Stimulated activated memory B cell treated with anti-CD40 and anti-IgM and Interleukin-4, amounts not matched to agents 10 μg/mL and 1 μg/mL and 100 μg/mL, for 72 hours (primary cell): Measurements from ENCODE around the gene SUSD3.

ENCODE experiments used
- ATAC-seq: fragments of 150-1000 bp; cut with Tn5 transposase; 2 replicates; pipeline ENCODE4 v1.10.0; 2021
- H3K27ac Mint-ChIP-seq: one replicate; pipeline ENCODE4 v1.8.0; 2022; ENCODE audit warnings: mild to moderate bottlenecking, mixed read lengths
- H3K27me3 Mint-ChIP-seq: one replicate; pipeline ENCODE4 v1.8.0; 2022; ENCODE audit warnings: mixed read lengths
- H3K36me3 Mint-ChIP-seq: one replicate; pipeline ENCODE4 v1.8.0; 2022; ENCODE audit warnings: mixed read lengths
- H3K4me1 Mint-ChIP-seq: one replicate; pipeline ENCODE4 v1.8.0; 2022; ENCODE audit warnings: mixed read lengths
- H3K4me3 Mint-ChIP-seq: one replicate; pipeline ENCODE4 v1.8.0; 2022; ENCODE audit warnings: mild to moderate bottlenecking, moderate library complexity, mixed read lengths
- H3K9me3 Mint-ChIP-seq: one replicate; pipeline ENCODE4 v1.8.0; 2022; ENCODE audit warnings: mixed read lengths

Gene SUSD3

DNA sequence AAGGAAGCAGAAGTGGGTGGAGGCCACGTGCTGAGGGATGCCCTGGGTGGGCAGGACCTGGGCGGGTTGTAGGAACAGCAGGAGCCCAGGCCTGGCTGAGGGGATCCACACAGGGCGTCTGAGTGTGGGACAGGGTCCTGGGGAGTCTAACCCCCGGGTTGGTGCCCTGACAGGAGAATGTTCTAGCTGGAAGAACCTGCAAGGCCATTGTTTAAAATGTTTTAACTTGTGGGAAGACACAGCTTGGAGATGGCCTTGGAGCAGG lies 33.9 kb upstream of the SUSD3 start:
- Mint-ChIP-seq H3K4me3 (no peak overlapping the region), H3K27ac (peak overlapping the region; percentile 59), H3K36me3 (peaks cover 49% of the 10 kb centered on the region), H3K9me3 (no peaks in the 10 kb centered on the region), H3K4me1 (peaks cover 55% of the 10 kb centered on the region), H3K27me3 (no peaks in the 10 kb centered on the region)
- no peak for ATAC-seq

DNA sequence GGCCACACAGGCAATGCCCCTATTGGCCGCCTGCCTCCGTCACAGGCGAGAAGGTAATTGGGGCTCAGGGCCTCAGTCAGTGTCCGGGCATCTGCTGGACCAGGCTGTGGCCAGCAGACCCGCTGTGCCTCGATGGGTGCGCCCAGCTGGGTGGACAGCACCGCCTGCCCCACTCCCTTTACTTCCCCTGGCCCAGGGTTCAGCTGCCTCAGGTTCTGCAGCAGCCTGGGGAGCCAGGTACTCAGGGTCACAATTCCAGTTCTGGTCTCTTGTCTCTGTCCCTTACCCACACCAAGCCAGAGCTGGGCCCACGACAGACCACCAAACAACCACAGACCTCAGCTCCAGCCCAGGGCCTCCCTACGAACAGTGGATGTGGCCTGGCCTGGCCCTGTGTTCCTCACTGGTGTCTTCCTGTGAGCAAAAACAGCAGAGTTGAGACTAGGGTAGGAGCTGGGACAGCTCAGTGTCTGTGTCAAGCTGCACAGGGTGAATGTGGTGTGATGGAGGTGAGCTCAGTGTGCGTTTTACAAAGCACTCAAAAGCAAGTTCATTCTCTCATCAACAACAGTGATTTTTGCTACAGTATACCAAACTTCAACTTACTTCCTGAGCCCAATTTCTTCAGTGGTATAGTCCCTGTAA lies 33.4 kb upstream of the SUSD3 start:
- H3K27me3 Mint-ChIP-seq: no peaks in the 10 kb centered on the region
- H3K36me3 Mint-ChIP-seq: peaks cover 51% of the 10 kb centered on the region
- peaks cover 57% of the 10 kb centered on the region for H3K4me1 Mint-ChIP-seq
- H3K4me3 Mint-ChIP-seq: no peak overlapping the region
- no peaks in the 10 kb centered on the region for H3K9me3 Mint-ChIP-seq
- peak overlapping the region; percentile 59 for H3K27ac Mint-ChIP-seq
- no peak for ATAC-seq

DNA sequence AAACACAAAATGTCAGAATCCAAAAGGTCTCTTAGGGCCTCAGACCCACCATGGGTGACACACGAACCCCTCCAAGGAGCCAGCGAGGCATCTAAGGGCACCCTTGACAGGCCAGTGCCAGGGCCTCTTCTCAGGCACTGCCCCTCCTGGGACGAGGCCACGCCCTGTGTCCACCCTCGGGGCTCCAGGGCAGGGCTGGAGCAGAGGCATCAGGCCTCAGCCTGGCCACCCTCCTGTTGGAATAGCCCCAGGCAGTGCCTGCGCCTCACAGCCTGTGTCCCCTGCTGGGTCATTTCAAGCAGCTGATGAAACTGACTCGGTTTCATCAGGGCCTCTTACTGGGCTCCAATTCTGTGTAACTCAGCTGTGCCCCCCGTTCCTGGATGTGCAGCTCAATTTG lies 32.8 kb upstream of the SUSD3 start:
- no peak for ATAC-seq
- H3K9me3 Mint-ChIP-seq: peaks cover 2% of the 10 kb centered on the region
- no peak overlapping the region for H3K4me3 Mint-ChIP-seq
- H3K4me1 Mint-ChIP-seq: peaks cover 60% of the 10 kb centered on the region
- peak overlapping the region; percentile 59 for H3K27ac Mint-ChIP-seq
- H3K36me3 Mint-ChIP-seq: peaks cover 57% of the 10 kb centered on the region
- H3K27me3 Mint-ChIP-seq: no peaks in the 10 kb centered on the region

DNA sequence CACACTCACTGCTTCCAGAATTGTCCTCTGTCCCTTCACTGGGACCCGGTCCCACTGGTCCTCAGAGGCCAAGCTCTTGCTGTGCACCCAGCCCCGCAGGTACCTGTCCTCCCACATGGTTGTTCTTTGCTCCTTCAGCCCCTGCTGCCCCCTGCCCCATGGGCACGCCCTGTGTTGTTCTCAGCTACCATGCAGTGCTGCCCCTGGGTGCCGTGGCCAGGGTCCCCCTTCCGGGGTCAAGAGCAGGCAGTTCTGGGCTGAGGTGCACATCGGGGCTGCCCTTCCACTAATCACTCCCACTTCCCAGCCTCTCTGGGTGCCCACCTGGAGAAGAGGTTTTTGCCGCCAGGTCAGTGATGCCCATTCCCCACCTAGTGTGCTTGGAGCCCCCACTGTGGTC lies 31.9 kb upstream of the SUSD3 start:
- Mint-ChIP-seq H3K4me3 (no peak overlapping the region), H3K36me3 (peaks cover 65% of the 10 kb centered on the region), H3K27me3 (no peaks in the 10 kb centered on the region), H3K4me1 (peaks cover 68% of the 10 kb centered on the region), H3K27ac (peak overlapping the region; percentile 91), H3K9me3 (peaks cover 4% of the 10 kb centered on the region)
- ATAC-seq: no peak

DNA sequence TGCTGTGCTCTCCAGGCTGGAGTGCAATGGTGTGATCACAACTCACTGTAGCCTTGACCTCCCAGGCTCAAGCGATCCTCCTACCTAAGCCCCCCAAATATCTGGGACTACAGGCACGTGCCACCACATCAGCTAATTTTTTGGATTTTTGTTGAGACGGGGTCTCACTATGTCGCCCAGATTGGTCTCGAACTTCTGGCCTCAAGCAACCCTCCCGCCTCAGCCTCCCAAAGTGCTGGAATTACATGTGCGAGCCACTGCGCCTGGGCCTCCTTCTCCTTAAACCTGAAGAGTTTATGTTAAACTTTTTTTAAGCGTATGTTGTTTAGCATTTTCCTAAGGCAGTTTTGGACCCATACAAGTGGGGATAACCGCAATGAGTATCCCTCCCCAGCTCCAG lies 30.8 kb upstream of the SUSD3 start:
- Mint-ChIP-seq H3K4me1 (peaks cover 73% of the 10 kb centered on the region), H3K27ac (peak overlapping the region; percentile 91), H3K9me3 (peaks cover 4% of the 10 kb centered on the region), H3K27me3 (no peaks in the 10 kb centered on the region), H3K4me3 (no peak overlapping the region), H3K36me3 (peaks cover 66% of the 10 kb centered on the region)
- ATAC-seq: no peak

DNA sequence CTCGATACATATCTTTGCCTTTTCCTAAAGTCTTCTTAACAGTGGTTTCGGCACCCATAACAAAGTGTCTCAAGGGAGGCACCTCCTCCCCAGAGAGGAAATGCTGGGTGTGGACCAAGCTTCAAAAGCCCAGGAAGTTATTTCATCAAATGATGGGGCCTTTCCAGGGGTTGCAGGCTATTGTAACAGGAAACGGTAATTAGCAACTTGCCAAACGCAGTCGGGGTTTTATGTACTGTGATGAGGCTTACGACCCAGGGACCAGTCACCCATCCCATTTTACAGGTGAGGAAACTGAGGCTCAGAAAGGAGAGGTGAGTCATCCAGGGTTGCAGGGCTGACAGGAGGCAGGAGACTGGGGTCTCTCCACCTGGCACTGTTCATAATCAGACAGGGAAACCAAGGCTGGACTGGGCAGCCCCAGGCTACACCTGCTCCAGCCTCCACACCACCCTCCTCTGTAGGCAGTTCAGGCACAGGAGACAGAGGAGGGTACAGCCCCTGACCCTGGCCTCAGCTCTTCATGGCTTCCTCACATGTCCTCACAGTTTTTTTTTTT lies 30.0 kb upstream of the SUSD3 start:
- peak; percentile 84 for ATAC-seq
- Mint-ChIP-seq H3K4me1 (peaks cover 74% of the 10 kb centered on the region), H3K36me3 (peaks cover 66% of the 10 kb centered on the region)

DNA sequence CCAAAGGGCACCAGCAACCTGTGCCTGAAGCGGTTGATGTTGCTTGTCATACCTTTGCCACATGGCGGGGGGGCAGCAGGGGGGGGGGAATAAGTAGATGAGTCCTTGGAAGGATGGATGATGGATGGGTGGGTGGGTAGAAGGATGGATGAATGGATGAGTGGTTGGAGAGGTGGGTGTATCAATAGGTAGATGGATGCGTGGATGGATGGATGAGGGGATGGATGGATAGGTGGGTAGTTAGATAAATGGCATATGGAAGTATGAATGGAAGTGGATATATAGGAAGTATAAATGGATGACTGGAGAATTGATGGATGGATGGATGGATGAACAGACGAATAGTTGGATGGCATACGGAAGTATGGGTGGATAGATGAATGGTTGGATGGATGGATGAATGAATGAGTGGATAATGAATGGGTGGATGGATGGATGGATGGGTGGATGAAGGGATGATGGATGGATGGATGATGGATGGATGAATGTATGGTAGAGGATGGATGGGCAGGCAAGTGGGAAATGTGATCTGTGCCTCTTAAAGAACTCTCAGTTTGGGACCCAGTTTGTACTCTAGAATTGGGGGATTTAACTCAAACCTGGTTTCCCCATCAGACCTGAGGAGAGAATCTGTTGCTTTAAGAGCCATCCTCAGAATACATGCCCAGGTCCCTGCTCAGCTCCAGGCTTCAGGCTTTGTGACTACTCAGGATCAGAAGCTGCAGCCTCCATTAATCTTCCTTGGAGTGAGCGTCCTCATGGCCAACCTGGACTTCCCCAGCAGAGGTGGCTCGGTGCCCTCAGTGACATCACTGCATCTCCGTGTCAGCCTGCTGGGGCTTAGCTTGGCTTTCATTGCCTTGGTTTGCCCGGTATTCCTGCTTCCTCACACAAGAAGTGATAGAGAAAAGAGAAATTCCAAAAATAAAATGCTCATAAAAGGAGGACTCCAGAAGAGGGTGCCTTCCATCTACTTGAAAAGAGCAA lies 27.6 kb upstream of the SUSD3 start:
- no peak overlapping the region for H3K4me3 Mint-ChIP-seq

More for the DNA sequence above, 30.0 kb upstream of the SUSD3 start:
- peak overlapping the region; percentile 91 for H3K27ac Mint-ChIP-seq
- H3K9me3 Mint-ChIP-seq: peaks cover 4% of the 10 kb centered on the region
- H3K27me3 Mint-ChIP-seq: no peaks in the 10 kb centered on the region
- peak overlapping the region; percentile 63 for H3K4me3 Mint-ChIP-seq

DNA sequence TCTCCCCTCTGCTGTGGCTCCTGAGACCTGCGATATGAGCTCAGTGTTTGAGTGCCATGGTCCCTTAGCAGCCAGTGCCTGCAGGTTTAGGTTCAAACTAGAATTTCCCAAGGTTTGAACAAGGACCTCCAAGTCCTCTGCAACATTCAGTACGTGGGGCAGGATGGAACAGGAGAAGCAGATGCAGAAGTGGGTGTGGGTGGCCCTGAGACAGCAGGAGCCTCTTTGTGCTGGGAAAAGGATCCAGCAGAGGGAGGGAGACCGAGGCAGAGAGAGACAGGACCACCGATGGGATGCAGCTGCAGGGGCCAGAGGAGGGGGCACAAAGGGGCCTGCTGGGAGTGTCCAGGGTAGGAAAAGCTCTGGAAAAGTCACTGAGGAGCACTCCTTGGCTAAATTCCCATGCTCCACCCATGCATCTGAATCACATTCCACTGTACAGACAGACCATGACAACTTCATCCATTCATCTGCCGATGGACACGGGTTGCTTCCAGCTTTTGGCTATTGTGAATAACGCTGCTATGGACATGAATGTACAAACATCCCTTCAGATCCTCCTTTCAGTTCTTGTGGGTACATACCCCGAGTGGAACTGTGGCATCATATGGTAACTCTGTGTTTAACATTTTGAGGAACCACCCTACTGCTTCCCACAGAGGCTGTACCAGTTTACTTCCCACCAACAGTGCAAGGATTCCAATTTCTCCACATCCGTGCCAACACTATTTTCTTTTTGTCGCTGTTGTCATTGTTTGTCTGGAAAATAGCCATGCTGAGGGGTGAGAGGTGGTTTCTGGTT lies 26.7 kb upstream of the SUSD3 start:
- no peaks in the 10 kb centered on the region for H3K27me3 Mint-ChIP-seq
- ATAC-seq: no peak
- peaks cover 62% of the 10 kb centered on the region for H3K36me3 Mint-ChIP-seq
- peak overlapping the region; percentile 39 for H3K27ac Mint-ChIP-seq
- H3K4me1 Mint-ChIP-seq: peaks cover 75% of the 10 kb centered on the region
- no peak overlapping the region for H3K4me3 Mint-ChIP-seq
- H3K9me3 Mint-ChIP-seq: peaks cover 4% of the 10 kb centered on the region

More for the DNA sequence above, 27.6 kb upstream of the SUSD3 start:
- H3K27ac Mint-ChIP-seq: peak overlapping the region; percentile 39
- H3K27me3 Mint-ChIP-seq: no peaks in the 10 kb centered on the region
- peaks cover 4% of the 10 kb centered on the region for H3K9me3 Mint-ChIP-seq
- peaks cover 71% of the 10 kb centered on the region for H3K4me1 Mint-ChIP-seq
- peaks cover 58% of the 10 kb centered on the region for H3K36me3 Mint-ChIP-seq
- ATAC-seq: no peak

DNA sequence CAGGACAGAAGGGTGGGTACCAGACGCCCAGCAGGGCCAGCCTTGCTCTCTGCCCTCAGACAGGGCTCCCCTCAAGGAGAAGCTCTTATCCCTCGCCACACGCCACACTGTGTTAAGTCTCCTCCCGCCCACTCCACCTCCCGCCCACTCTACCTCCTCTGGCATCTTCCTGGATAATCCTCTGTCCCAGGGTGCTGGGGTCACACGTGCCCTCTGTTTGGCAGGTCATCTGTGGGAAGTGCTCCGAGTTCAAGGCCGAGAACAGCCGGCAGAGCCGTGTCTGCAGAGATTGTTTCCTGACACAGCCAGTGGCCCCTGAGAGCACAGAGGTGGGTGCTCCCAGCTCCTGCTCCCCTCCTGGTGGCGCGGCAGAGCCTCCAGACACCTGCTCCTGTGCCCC lies 26.0 kb upstream of the SUSD3 start:
- Mint-ChIP-seq H3K27ac (peak overlapping the region; percentile 53), H3K9me3 (peaks cover 4% of the 10 kb centered on the region), H3K36me3 (peaks cover 59% of the 10 kb centered on the region)

DNA sequence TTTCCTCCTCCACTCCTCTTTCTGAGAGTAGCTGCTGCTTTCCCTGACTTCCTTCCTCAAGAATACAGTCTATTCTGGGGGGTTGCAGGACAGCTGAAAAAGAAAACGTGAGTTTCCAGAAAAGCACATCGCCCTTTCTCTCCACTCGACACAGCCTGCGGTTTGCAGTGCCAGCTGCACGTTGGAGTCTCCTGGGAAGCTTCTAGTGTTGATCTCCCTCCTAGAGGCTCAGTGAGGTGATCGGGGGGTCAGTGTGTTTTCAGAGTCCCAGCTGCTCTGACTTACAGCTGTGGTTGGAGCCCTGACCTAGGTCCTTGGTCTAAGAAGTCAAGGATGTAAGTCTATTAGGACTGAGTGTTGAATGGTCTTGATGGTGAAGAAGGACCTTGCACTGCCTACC lies 25.0 kb upstream of the SUSD3 start:
- H3K4me1 Mint-ChIP-seq: peaks cover 75% of the 10 kb centered on the region
- peaks cover 55% of the 10 kb centered on the region for H3K36me3 Mint-ChIP-seq
- H3K27me3 Mint-ChIP-seq: no peaks in the 10 kb centered on the region

More for the DNA sequence above, 26.0 kb upstream of the SUSD3 start:
- Mint-ChIP-seq H3K27me3 (no peaks in the 10 kb centered on the region), H3K4me3 (no peak overlapping the region), H3K4me1 (peaks cover 75% of the 10 kb centered on the region)
- ATAC-seq: no peak

DNA sequence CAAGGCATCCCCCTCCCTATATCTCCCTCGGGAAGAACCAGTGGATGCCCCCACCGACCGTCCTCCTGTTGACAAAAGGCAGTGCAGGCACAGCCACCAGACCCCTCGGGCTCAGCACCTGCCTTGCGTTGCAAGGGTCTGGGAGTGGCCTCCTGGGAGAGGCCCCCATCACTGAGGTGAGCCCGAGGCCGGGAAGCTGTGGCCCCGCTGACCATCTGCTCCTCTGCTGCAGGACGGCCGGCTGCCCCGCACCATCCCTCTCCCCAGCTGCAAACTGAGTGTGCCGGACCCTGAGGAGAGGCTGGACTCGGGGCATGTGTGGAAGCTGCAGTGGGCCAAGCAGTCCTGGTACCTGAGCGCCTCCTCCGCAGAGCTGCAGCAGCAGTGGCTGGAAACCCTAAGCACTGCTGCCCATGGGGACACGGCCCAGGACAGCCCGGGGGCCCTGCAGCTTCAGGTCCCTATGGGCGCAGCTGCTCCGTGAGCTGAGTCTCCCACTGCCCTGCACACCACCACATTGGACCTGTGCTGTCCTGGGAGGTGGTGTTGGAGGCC lies 23.3 kb upstream of the SUSD3 start:
- no peak overlapping the region for H3K27ac Mint-ChIP-seq
- peaks cover 72% of the 10 kb centered on the region for H3K4me1 Mint-ChIP-seq
- H3K4me3 Mint-ChIP-seq: no peak overlapping the region
- peaks cover 45% of the 10 kb centered on the region for H3K36me3 Mint-ChIP-seq
- no peaks in the 10 kb centered on the region for H3K27me3 Mint-ChIP-seq
- ATAC-seq: no peak
- H3K9me3 Mint-ChIP-seq: peaks cover 4% of the 10 kb centered on the region

More for the DNA sequence above, 25.0 kb upstream of the SUSD3 start:
- peak overlapping the region; percentile 53 for H3K27ac Mint-ChIP-seq
- peaks cover 4% of the 10 kb centered on the region for H3K9me3 Mint-ChIP-seq
- H3K4me3 Mint-ChIP-seq: no peak overlapping the region
- ATAC-seq: no peak

DNA sequence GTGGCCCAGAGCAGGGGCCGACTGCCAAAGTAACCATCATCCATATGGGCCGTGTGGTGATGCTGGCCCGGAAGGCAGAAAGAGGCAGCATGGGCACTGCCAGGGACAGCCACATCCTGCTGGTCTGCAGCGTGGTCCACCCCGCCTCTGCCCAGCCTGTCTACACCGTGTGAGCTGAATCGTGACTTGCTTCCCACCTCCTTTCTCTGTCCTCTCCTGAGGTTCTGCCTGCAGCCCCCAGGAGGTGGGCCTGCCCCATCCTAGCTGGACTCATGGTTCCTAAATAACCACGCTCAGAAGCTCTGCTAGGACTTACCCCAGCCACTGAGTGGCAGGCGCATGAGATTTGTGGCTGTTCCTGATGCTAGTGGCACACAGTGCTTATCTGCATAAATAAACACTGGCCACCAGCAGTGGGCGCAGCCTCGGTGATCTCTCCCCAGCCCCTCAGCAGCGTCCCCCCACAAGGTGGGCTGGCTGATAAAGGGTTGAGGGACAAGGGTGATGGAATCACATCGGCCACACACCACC lies 22.6 kb upstream of the SUSD3 start:
- no peak for ATAC-seq
- Mint-ChIP-seq H3K4me3 (no peak overlapping the region), H3K27me3 (no peaks in the 10 kb centered on the region), H3K36me3 (peaks cover 38% of the 10 kb centered on the region), H3K27ac (peak overlapping the region; percentile 61), H3K9me3 (peaks cover under 1% of the 10 kb centered on the region), H3K4me1 (peaks cover 68% of the 10 kb centered on the region)

DNA sequence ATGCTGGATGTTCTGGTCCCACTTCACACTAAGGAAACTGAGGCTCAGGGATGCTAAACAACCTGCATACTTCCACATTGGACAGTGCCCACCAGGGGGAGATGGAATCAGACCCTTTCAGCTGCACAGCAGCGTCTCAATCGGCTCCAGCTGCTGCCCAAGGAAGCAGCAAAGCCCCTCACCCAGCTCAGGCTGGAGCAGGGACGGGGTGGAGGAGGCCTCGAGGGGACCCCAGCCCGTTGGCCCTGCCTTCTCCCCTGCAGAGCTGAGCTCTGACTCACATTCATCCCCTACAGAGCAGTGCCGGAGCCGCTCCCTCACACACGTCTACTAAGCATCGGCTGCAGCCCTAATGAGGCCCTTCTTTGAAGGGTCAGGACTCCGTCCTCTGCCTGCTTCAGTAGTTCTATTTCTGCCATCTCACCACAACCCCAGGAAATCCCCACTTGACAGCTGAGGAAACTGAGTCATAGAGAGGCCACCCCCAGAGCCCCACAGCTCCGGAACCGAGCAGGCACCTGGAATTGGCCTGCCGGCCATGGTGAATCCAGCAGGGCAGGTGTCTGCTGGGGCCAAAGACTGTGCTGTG lies 21.5 kb upstream of the SUSD3 start:
- peak overlapping the region; percentile 61 for H3K27ac Mint-ChIP-seq
- peaks cover 59% of the 10 kb centered on the region for H3K4me1 Mint-ChIP-seq

DNA sequence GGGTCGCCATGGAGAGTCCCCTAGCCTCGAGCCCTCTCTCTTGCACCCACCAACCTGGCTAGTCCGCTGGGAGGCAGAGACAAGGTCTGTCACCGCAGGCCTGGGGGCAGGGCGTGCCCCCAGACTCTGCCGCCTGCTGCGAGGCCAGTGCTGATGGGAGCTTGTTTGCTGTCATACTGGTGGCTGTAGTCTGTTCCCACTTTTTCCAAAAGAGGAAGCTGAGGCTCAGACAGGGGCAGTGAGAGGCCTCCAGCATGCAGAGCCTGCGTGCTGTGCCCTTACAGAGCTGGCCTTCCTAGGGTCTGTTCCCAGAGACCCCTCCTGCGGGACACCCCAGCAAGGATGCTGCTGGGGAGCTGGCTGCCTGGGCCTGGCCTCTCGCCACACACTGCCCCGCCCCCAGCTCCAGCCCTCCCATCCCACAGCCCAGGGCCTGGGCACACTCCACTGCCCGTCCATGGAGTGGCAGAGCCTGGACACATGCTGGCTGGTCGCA lies 21.0 kb upstream of the SUSD3 start:
- no peak for ATAC-seq
- peak overlapping the region; percentile 61 for H3K27ac Mint-ChIP-seq
- H3K9me3 Mint-ChIP-seq: no peaks in the 10 kb centered on the region
- H3K36me3 Mint-ChIP-seq: peaks cover 24% of the 10 kb centered on the region
- peaks cover 62% of the 10 kb centered on the region for H3K4me1 Mint-ChIP-seq
- H3K4me3 Mint-ChIP-seq: no peak overlapping the region
- no peaks in the 10 kb centered on the region for H3K27me3 Mint-ChIP-seq

More for the DNA sequence above, 21.5 kb upstream of the SUSD3 start:
- H3K36me3 Mint-ChIP-seq: peaks cover 28% of the 10 kb centered on the region
- no peak for ATAC-seq
- no peaks in the 10 kb centered on the region for H3K27me3 Mint-ChIP-seq
- H3K4me3 Mint-ChIP-seq: no peak overlapping the region
- H3K9me3 Mint-ChIP-seq: no peaks in the 10 kb centered on the region
